ENCODE data around the gene AGXT.

DNA sequence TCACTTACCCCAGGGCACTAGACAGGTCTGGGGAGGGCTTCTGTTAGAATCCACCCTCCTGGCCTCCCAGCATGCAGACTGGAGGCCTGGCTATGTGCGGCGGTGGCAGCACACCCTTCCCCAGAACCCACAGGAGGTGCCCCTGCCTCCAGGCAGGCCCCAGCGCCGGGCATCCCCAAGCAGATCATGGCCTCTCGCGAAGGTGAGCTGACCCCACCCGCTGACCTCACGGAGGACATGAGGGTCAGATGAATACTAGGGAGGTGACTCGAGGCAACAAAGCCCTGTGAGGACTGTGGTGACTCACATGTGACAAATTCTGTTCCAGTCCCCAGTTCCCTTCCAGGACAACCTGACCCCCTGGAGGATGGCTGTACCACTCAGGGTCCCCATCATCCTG lies 25.4 kb downstream of the AGXT start:
- TF ChIP-seq CTCF (IDR thresholded peaks at IDR 0.05; ENCODE audit: low read length) (no peak), EZH2 (IDR thresholded peaks at IDR 0.05; ENCODE audit: borderline replicate concordance, low read length) (no peak)

Measured in OCI-LY1 (cell line).